ENCODE results near the gene ANKS4B.

Gene ANKS4B

DNA sequence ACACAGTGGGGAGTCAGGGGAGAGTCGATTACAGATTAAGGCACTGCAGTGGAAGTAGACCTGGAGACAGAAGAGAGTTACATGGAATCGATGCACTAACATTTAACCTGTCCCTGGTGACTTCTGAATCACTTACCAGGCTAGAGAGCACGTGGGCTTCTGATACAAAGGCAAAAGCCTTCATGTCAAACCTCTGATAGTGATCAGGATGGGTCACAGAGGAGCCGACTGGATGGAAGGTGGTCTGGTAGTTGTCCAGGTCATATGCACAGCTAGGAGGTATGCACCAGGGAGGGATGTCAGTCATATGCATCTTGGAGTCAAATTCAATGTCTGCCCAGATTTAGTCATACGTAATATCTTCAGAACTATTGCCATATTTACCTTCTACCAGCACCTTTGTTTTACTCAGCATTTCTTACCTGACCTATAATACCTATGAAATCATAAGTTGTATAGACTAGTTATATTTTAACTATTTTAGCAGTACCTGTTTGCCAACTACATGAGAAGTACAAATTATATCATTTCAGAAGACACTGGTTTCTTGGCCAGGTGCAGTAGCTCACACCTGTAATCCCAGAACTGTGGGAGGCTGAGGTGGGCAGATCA is 33.8 kb upstream of the ANKS4B start:
- Histone ChIP-seq H3K4me3 (ENCODE audit: low read length) (no peak overlapping the region), H3K36me3 (ENCODE audit: insufficient read depth, low read length) (no peaks in the 10 kb centered on the region), H3K4me1 (ENCODE audit: insufficient read depth, low read length) (no peaks in the 10 kb centered on the region), H2AFZ (ENCODE audit: low read depth, low read length) (no peak overlapping the region), H3K9me3 (ENCODE audit: low read length) (no peaks in the 10 kb centered on the region), H3K27me3 (ENCODE audit: insufficient read depth, low read length) (no peaks in the 10 kb centered on the region)

DNA sequence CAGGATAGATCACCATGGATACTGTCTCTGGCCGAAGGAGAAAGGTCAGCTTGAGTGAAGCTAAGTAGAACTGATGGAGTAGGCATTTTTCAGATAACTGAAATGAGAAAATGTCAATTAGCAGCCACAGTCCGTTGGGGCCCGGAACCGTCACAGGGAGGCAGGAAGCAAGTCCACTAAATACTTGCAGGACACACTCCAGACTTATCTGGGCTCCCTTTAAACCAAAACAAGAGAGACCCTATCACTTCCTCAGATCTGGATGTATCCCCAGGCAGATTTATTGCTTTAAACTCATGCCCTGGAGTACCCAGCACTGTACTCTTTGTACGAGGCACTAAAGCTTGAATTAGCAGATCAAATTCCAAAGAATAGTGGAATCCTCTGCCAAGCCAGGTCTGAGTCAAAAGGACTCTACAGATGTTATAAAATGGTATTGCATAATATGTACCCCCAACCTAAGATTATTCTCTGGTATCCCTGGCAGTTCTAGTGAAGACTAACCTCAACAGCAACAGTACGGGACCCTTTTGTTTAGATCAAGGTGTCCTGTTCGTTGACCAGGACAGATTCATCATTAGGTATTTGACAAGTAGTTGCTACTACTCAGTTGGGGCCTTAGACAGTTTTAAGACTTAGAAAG is 30.2 kb upstream of the ANKS4B start:
- Histone ChIP-seq H3K36me3 (ENCODE audit: insufficient read depth, low read length) (no peaks in the 10 kb centered on the region), H3K9me3 (ENCODE audit: low read length) (no peaks in the 10 kb centered on the region), H3K27me3 (ENCODE audit: insufficient read depth, low read length) (no peaks in the 10 kb centered on the region), H3K4me3 (ENCODE audit: low read length) (no peak overlapping the region), H2AFZ (ENCODE audit: low read depth, low read length) (no peak overlapping the region), H3K4me1 (ENCODE audit: insufficient read depth, low read length) (no peaks in the 10 kb centered on the region)

DNA sequence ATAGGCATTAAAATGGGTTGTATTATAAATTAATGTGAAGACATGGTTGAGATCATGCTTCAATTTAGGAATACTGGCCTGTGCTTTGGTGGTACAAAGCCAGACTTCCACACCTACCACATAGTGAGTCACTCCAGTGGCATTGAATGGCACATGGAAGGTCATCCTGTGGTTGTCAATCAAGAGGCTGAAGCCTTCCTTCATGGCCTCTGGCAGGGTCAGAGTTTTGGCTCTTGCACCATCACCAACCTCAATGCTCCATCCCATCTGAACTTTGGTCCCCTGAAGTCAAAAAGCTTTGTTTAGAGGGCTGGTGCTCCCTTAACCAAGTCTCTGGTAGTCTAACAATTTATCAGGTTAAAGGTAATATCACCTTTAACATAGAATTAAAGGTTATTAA is 28.2 kb upstream of the ANKS4B start:
- no peak overlapping the region for H3K4me3 ChIP-seq (ENCODE audit: low read length)
- no peaks in the 10 kb centered on the region for H3K36me3 ChIP-seq (ENCODE audit: insufficient read depth, low read length)
- no peaks in the 10 kb centered on the region for H3K27me3 ChIP-seq (ENCODE audit: insufficient read depth, low read length)
- H3K9me3 ChIP-seq (ENCODE audit: low read length): no peaks in the 10 kb centered on the region
- no peaks in the 10 kb centered on the region for H3K4me1 ChIP-seq (ENCODE audit: insufficient read depth, low read length)
- H2AFZ ChIP-seq (ENCODE audit: low read depth, low read length): no peak overlapping the region

DNA sequence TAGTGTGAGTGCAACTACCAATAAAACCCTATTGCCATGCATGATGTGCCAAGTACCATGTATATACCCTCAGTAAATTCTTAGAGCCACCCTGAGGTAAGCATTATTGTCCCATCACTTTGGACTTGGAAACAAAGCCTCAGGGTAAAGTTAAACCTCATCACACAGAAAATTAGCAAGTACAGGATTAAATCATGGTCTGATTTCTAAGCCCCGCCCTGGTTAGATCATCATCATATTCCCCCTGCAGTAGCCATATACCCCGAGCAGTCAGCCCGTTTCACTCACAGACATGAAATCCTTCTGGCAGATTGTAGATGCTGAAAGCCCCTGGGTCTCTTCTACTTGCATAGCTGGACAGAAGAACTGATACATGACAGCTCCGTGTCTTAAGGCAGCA is 26.9 kb upstream of the ANKS4B start:
- no peaks in the 10 kb centered on the region for H3K4me1 ChIP-seq (ENCODE audit: insufficient read depth, low read length)
- no peaks in the 10 kb centered on the region for H3K27me3 ChIP-seq (ENCODE audit: insufficient read depth, low read length)
- no peaks in the 10 kb centered on the region for H3K36me3 ChIP-seq (ENCODE audit: insufficient read depth, low read length)
- no peak overlapping the region for H3K4me3 ChIP-seq (ENCODE audit: low read length)
- no peaks in the 10 kb centered on the region for H3K9me3 ChIP-seq (ENCODE audit: low read length)
- no peak overlapping the region for H2AFZ ChIP-seq (ENCODE audit: low read depth, low read length)

DNA sequence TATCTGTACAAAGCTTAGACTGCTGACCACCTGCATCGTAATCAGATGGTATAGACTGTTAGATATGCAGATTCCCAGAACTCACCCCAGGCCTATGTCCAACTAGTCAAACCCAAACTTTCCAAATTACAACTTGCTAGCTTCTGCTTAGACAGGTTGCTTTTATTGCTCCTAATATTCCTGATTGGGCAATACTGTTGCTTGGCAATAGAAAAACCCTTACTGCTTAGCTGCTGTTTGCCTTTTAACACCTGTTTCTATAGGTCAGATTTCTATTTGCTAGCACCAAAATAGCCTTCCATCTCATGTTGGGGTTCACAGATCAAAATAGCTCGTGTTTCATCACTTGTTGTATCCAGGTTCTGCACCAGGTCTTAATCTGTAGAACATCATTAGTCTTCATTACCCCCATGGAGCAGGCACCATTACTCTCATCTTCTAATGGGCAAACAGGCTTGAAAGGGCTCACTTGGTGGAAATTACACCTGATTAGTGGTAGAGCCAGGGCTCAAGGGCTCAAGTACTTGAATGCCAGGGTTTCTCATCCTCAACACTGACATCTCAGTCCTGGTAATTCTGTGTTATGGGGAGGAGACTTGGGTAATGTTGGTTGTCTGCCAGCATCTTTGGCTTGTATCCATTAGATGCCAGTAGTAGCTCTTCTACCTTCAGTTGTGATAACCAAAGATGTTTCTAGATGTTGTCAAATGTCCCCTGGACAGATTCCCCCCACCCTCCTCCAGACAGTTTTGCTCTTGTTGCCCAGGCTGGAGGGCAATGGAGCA is 24.9 kb upstream of the ANKS4B start:
- Histone ChIP-seq H2AFZ (ENCODE audit: low read depth, low read length) (no peak overlapping the region), H3K27me3 (ENCODE audit: insufficient read depth, low read length) (no peaks in the 10 kb centered on the region), H3K9me3 (ENCODE audit: low read length) (no peaks in the 10 kb centered on the region), H3K4me3 (ENCODE audit: low read length) (no peak overlapping the region), H3K36me3 (ENCODE audit: insufficient read depth, low read length) (no peaks in the 10 kb centered on the region), H3K4me1 (ENCODE audit: insufficient read depth, low read length) (no peaks in the 10 kb centered on the region)

DNA sequence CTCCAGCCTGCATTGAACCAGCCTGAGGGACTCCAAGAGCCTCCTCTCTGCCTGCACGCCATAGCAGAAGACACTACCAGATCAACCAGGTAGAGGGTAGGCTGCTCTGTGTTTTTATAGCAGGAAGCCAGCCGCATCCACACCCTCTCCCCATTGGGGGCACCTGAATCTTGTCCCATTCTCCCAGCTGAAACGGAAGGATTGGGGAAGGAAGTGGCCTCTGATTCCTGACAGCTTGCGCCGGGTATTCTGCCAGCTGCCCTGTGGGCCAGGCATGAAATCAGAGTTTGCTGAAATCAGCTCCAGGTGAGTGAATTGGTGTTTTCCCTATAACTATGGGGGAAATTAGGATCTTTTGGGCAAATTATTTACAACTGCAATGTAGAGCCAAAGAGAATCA is 22.0 kb upstream of the ANKS4B start, which contains the start of gene ZP2:
ZP2 (minus strand) TSS at position 89 of the 400 bp plus-strand sequence; CDS start at position 62, 27 bp downstream.
- H3K4me1 ChIP-seq (ENCODE audit: insufficient read depth, low read length): no peaks in the 10 kb centered on the region
- no peaks in the 10 kb centered on the region for H3K9me3 ChIP-seq (ENCODE audit: low read length)
- no peaks in the 10 kb centered on the region for H3K27me3 ChIP-seq (ENCODE audit: insufficient read depth, low read length)
- no peaks in the 10 kb centered on the region for H3K36me3 ChIP-seq (ENCODE audit: insufficient read depth, low read length)
- H2AFZ ChIP-seq (ENCODE audit: low read depth, low read length): no peak within 1 kb of the TSS
- no peak within 1 kb of the TSS for H3K4me3 ChIP-seq (ENCODE audit: low read length)

DNA sequence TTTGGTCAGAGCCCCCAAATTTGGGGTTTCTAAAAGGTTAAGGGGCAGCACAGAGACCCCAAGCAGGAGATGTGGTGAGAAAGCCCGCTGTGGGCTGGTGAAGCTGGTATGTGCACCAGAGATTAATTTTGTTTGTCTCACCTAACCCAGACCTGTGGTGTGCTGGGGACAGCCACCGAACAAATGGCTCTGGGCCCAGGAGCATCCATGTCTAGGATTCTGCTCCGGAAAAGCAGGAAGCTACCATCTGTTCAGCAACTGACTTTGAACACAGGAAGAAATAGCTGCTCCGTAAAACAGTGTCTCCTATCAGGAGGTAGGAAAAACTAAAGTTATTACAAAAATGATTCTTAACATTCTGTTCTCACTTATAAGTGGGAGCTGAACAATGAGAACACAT is 19.4 kb upstream of the ANKS4B start:
- no peak overlapping the region for H3K4me3 ChIP-seq (ENCODE audit: low read length)
- no peaks in the 10 kb centered on the region for H3K36me3 ChIP-seq (ENCODE audit: insufficient read depth, low read length)
- H3K9me3 ChIP-seq (ENCODE audit: low read length): no peaks in the 10 kb centered on the region
- H3K27me3 ChIP-seq (ENCODE audit: insufficient read depth, low read length): peaks cover 3% of the 10 kb centered on the region
- H3K4me1 ChIP-seq (ENCODE audit: insufficient read depth, low read length): no peaks in the 10 kb centered on the region
- no peak overlapping the region for H2AFZ ChIP-seq (ENCODE audit: low read depth, low read length)

DNA sequence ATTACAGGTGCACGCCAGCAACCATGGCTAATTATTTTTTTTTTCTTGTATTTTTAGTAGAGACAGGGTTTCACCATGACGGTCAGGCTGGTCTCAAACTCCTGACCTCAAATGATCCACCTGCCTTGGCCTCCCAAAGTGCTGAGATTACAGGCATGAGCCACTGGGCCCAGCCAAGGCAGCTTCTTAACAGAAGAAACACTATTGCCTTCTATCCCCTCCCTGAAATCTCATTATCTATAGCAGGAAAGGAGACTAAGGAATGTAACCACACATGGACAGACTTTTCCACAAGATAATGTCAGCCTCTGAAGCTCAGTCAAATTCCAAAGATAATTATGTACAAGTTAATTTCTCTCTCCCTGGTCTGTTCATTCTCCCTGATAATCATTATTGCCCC is 16.4 kb upstream of the ANKS4B start:
- Histone ChIP-seq H3K9me3 (ENCODE audit: low read length) (no peaks in the 10 kb centered on the region), H3K36me3 (ENCODE audit: insufficient read depth, low read length) (no peaks in the 10 kb centered on the region), H3K4me1 (ENCODE audit: insufficient read depth, low read length) (no peaks in the 10 kb centered on the region), H3K27me3 (ENCODE audit: insufficient read depth, low read length) (peaks cover 3% of the 10 kb centered on the region), H3K4me3 (ENCODE audit: low read length) (no peak overlapping the region), H2AFZ (ENCODE audit: low read depth, low read length) (no peak overlapping the region)

DNA sequence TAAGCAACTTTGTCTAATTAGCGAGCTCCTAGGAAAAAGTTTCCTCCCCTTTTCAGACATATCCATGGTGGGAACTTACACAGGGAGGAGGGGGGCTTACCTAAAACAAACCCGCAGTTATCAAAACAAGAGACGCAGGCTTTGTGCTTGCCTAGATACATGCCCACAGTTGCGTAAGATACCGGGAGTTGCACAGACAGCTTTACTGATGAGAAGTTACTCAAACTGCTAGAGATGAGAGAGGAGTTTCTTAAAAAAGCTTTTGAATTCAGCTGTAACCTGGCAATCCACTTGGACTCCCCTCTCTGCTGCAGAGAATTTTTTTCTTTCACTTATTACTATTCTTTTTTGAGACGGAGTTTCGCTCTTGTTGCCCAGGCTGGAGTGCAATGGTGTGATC is 15.3 kb upstream of the ANKS4B start:
- no peak overlapping the region for H3K4me3 ChIP-seq (ENCODE audit: low read length)
- peaks cover 3% of the 10 kb centered on the region for H3K27me3 ChIP-seq (ENCODE audit: insufficient read depth, low read length)
- H2AFZ ChIP-seq (ENCODE audit: low read depth, low read length): no peak overlapping the region
- H3K4me1 ChIP-seq (ENCODE audit: insufficient read depth, low read length): no peaks in the 10 kb centered on the region
- H3K36me3 ChIP-seq (ENCODE audit: insufficient read depth, low read length): no peaks in the 10 kb centered on the region
- no peaks in the 10 kb centered on the region for H3K9me3 ChIP-seq (ENCODE audit: low read length)

DNA sequence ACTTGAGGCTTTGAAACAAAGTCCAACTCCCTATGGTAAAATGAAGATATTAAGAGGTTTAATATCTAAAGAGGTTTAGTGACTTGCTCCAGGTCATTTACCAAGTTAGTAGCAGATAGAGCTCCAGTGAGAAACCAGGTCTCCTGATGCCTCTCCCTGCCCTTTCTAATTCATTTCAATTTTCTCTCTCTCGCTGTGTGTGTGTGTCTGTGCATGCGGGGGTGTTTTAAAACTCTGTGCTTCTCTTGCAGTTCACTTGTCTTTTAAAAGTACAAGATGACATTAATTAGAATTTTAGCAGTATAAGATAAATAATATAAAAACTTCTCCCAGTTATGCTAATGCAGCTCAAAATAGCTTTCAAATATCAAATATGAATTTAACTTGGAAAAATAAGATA is 13.9 kb upstream of the ANKS4B start:
- Histone ChIP-seq H3K9me3 (ENCODE audit: low read length) (no peaks in the 10 kb centered on the region), H2AFZ (ENCODE audit: low read depth, low read length) (no peak overlapping the region), H3K27me3 (ENCODE audit: insufficient read depth, low read length) (peaks cover 3% of the 10 kb centered on the region), H3K4me3 (ENCODE audit: low read length) (no peak overlapping the region), H3K4me1 (ENCODE audit: insufficient read depth, low read length) (no peaks in the 10 kb centered on the region), H3K36me3 (ENCODE audit: insufficient read depth, low read length) (no peaks in the 10 kb centered on the region)

DNA sequence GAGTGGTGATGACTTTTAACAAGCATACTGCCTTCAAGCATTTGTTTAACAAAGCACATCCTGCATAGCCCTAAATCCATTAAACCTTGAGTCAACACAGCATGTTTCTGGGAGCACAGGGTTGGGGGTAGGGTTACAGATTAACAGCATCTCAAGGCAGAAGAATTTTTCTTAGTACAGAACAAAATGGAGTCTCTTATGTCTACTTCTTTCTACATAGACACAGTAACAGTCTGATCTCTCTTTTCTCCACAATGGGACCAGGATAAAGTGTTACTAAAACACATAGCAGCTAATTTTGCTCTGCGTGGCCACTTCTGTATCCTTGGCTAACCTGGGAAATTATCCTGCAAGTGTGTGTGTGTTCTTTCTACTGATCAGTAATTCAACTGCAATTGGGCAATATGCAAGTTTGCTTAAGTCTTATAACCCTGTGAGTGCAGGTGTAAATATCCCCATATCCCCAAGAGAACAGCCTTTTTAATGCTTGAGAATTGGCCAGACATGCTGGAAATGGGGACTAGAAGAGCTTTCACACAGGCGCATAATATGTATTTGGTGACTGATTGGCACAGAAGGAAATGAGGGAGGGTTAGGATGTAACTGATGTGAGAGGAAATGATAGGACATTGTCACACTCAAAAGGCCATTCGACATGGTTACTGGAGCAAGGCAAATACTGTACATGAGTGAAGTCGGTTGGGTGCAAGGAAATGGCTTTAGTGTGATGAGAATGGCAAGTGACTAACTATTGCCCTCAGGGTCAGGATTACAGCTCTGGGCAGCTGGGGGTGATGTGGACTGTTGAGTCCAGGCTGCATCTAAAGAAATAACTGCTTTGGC is 10.8 kb upstream of the ANKS4B start:
- no peak overlapping the region for H3K4me3 ChIP-seq (ENCODE audit: low read length)

DNA sequence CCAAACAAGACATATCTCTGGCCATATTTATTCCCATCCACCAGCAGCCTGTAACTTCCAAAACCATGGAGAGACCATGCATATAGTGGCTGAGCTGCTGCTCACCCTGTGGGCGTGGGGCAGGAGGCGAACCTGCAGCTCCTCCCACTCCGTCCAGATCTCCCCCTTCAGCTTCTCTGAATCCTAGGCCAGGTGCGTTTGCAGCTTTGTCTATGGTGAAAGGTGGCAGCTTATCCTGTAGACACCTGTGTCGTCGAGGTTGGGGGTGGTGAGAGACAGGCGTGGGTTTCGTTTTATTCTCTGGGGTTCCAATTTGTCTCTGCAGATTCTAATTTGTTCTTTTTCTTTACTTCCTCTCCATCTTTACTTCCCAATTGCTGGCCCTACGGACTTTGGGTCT is 9.7 kb upstream of the ANKS4B start:
- Histone ChIP-seq H3K9me3 (ENCODE audit: low read length) (no peaks in the 10 kb centered on the region), H3K4me3 (ENCODE audit: low read length) (no peak overlapping the region), H2AFZ (ENCODE audit: low read depth, low read length) (no peak overlapping the region)

More for the DNA sequence above, 10.8 kb upstream of the ANKS4B start:
- Histone ChIP-seq H3K4me1 (ENCODE audit: insufficient read depth, low read length) (no peaks in the 10 kb centered on the region), H3K27me3 (ENCODE audit: insufficient read depth, low read length) (peaks cover 3% of the 10 kb centered on the region), H3K9me3 (ENCODE audit: low read length) (no peaks in the 10 kb centered on the region), H3K36me3 (ENCODE audit: insufficient read depth, low read length) (no peaks in the 10 kb centered on the region), H2AFZ (ENCODE audit: low read depth, low read length) (no peak overlapping the region)

DNA sequence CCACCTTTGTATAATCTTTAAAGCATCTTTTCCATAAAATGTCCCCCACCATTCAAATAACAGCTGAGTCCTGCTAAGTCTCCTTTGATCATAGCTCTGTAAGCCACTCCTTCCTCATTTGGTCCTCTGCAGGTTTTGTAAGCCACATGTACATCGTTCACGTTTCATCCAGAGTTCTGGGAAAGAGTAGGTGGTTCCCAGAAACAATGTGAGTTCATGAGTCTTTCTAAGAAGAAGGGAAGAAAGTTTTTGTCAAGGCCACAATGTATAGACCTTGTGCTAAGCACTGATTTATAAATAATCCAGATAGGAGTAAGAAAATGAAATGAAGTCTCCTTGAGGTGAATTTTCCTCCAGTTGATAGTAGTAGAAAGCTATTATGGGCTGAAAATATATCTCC is 8.7 kb upstream of the ANKS4B start:
- no peaks in the 10 kb centered on the region for H3K4me1 ChIP-seq (ENCODE audit: insufficient read depth, low read length)
- no peaks in the 10 kb centered on the region for H3K36me3 ChIP-seq (ENCODE audit: insufficient read depth, low read length)
- no peaks in the 10 kb centered on the region for H3K9me3 ChIP-seq (ENCODE audit: low read length)
- H3K27me3 ChIP-seq (ENCODE audit: insufficient read depth, low read length): no peaks in the 10 kb centered on the region
- H2AFZ ChIP-seq (ENCODE audit: low read depth, low read length): no peak overlapping the region
- no peak overlapping the region for H3K4me3 ChIP-seq (ENCODE audit: low read length)

More for the DNA sequence above, 9.7 kb upstream of the ANKS4B start:
- Histone ChIP-seq H3K4me1 (ENCODE audit: insufficient read depth, low read length) (no peaks in the 10 kb centered on the region), H3K27me3 (ENCODE audit: insufficient read depth, low read length) (no peaks in the 10 kb centered on the region), H3K36me3 (ENCODE audit: insufficient read depth, low read length) (no peaks in the 10 kb centered on the region)
